Mucosa of stomach (tissue), 1 donor: ENCODE data around the gene CAMK4.
"Not testable (repeated sequence)": the region's sequence is repeated elsewhere in the genome, so short reads cannot be mapped to it uniquely, and the experiment has no call there.

Experiments
- H3K27me3 ChIP-seq: one replicate; pipeline ENCODE4 v1.7.0; 2013; ENCODE audit warnings: mild to moderate bottlenecking, low read length; ENCODE audit not compliant: control insufficient read depth, insufficient read depth
- H3K36me3 ChIP-seq: one replicate; pipeline ENCODE4 v1.7.0; 2013; ENCODE audit warnings: low read length; ENCODE audit not compliant: control insufficient read depth, insufficient read depth
- H3K4me1 ChIP-seq: one replicate; pipeline ENCODE4 v1.7.0; 2013; ENCODE audit warnings: mild to moderate bottlenecking, low read length; ENCODE audit not compliant: control insufficient read depth, insufficient read depth
- H3K4me3 ChIP-seq: one replicate; pipeline ENCODE4 v1.7.0; 2013; ENCODE audit warnings: low read length
- H3K9ac ChIP-seq: one replicate; pipeline ENCODE4 v1.7.0; 2013; ENCODE audit warnings: mild to moderate bottlenecking, low read length, moderate library complexity
- H3K9me3 ChIP-seq: one replicate; pipeline ENCODE4 v1.7.0; 2013; ENCODE audit warnings: mild to moderate bottlenecking, low read length, moderate library complexity; ENCODE audit not compliant: control insufficient read depth
- donor health status: Pancreatic carcinoma.

The CAMK4 gene

GRCh38 chr5:111301264-111301663, 77.1 kb downstream of the CAMK4 start:
- H3K9me3 ChIP-seq: no peaks in the 10 kb centered on the region
- no peak overlapping the region for H3K4me3 ChIP-seq
- H3K4me1 ChIP-seq: no peaks in the 10 kb centered on the region
- no peaks in the 10 kb centered on the region for H3K27me3 ChIP-seq
- no peak overlapping the region for H3K9ac ChIP-seq
- no peaks in the 10 kb centered on the region for H3K36me3 ChIP-seq

GRCh38 chr5:111302043-111302442, 77.9 kb downstream of the CAMK4 start:
- H3K36me3 ChIP-seq, H3K9ac ChIP-seq, H3K4me3 ChIP-seq, H3K9me3 ChIP-seq, H3K4me1 ChIP-seq, H3K27me3 ChIP-seq: not testable (repeated sequence)

GRCh38 chr5:111308951-111309350, 84.8 kb downstream of the CAMK4 start:
- H3K27me3 ChIP-seq: no peaks in the 10 kb centered on the region
- no peaks in the 10 kb centered on the region for H3K9me3 ChIP-seq
- H3K4me3 ChIP-seq: no peak overlapping the region
- no peaks in the 10 kb centered on the region for H3K36me3 ChIP-seq
- no peak overlapping the region for H3K9ac ChIP-seq
- no peaks in the 10 kb centered on the region for H3K4me1 ChIP-seq

- no peaks in the 10 kb centered on the region for H3K27me3 ChIP-seq
- no peaks in the 10 kb centered on the region for H3K4me1 ChIP-seq
- H3K36me3 ChIP-seq: no peaks in the 10 kb centered on the region
- no peak overlapping the region for H3K4me3 ChIP-seq
- no peaks in the 10 kb centered on the region for H3K9me3 ChIP-seq
- no peak overlapping the region for H3K9ac ChIP-seq
Measured at GRCh38 chr5:111309384-111309783, 85.2 kb downstream of the CAMK4 start.

GRCh38 chr5:111310711-111311620, 86.8 kb downstream of the CAMK4 start:
- Histone ChIP-seq H3K9me3 (no peaks in the 10 kb centered on the region), H3K9ac (no peak overlapping the region), H3K4me3 (no peak overlapping the region), H3K27me3 (no peaks in the 10 kb centered on the region), H3K36me3 (no peaks in the 10 kb centered on the region), H3K4me1 (no peaks in the 10 kb centered on the region)

GRCh38 chr5:111311666-111312065, 87.5 kb downstream of the CAMK4 start:
- Histone ChIP-seq H3K36me3 (no peaks in the 10 kb centered on the region), H3K4me1 (no peaks in the 10 kb centered on the region), H3K27me3 (no peaks in the 10 kb centered on the region), H3K4me3 (no peak overlapping the region), H3K9me3 (no peaks in the 10 kb centered on the region), H3K9ac (no peak overlapping the region)

- Histone ChIP-seq H3K27me3 (no peaks in the 10 kb centered on the region), H3K9ac (no peak overlapping the region), H3K4me3 (no peak overlapping the region), H3K4me1 (no peaks in the 10 kb centered on the region), H3K9me3 (no peaks in the 10 kb centered on the region), H3K36me3 (no peaks in the 10 kb centered on the region)
Measured at GRCh38 chr5:111313017-111313724, 89.0 kb downstream of the CAMK4 start.

- H3K36me3 ChIP-seq: no peaks in the 10 kb centered on the region
- H3K4me3 ChIP-seq: no peak overlapping the region
- H3K9me3 ChIP-seq: no peaks in the 10 kb centered on the region
- H3K27me3 ChIP-seq: no peaks in the 10 kb centered on the region
- H3K4me1 ChIP-seq: no peaks in the 10 kb centered on the region
- H3K9ac ChIP-seq: no peak overlapping the region
Measured at GRCh38 chr5:111320953-111321352, 96.8 kb downstream of the CAMK4 start.

- H3K4me3 ChIP-seq: no peak overlapping the region
- H3K4me1 ChIP-seq: no peaks in the 10 kb centered on the region
- H3K9ac ChIP-seq: no peak overlapping the region
- no peaks in the 10 kb centered on the region for H3K27me3 ChIP-seq
- no peaks in the 10 kb centered on the region for H3K36me3 ChIP-seq
- H3K9me3 ChIP-seq: no peaks in the 10 kb centered on the region
Measured at GRCh38 chr5:111321376-111321775, 97.2 kb downstream of the CAMK4 start.

- Histone ChIP-seq H3K36me3 (no peaks in the 10 kb centered on the region), H3K27me3 (no peaks in the 10 kb centered on the region), H3K9me3 (no peaks in the 10 kb centered on the region), H3K9ac (no peak overlapping the region), H3K4me3 (no peak overlapping the region), H3K4me1 (no peaks in the 10 kb centered on the region)
Measured at GRCh38 chr5:111326551-111326950, 102.4 kb downstream of the CAMK4 start.

- Histone ChIP-seq H3K36me3 (no peaks in the 10 kb centered on the region), H3K9me3 (no peaks in the 10 kb centered on the region), H3K27me3 (no peaks in the 10 kb centered on the region), H3K9ac (no peak overlapping the region), H3K4me1 (no peaks in the 10 kb centered on the region), H3K4me3 (no peak overlapping the region)
Measured at GRCh38 chr5:111337133-111337532, 112.9 kb downstream of the CAMK4 start.

- H3K9ac ChIP-seq: no peak overlapping the region
Measured at GRCh38 chr5:111337688-111338087, 113.5 kb downstream of the CAMK4 start.

More at GRCh38 chr5:111337688-111338087, 113.5 kb downstream of the CAMK4 start:
- Histone ChIP-seq H3K27me3 (no peaks in the 10 kb centered on the region), H3K4me1 (no peaks in the 10 kb centered on the region), H3K36me3 (no peaks in the 10 kb centered on the region), H3K4me3 (no peak overlapping the region), H3K9me3 (no peaks in the 10 kb centered on the region)
